Activated CD8-positive, alpha-beta memory T cell treated with anti-CD3 and anti-CD28 coated beads for 36 hours (primary cell): Measurements from ENCODE around the gene NSUN5. TPM values are rescaled to one million over a fixed set of nuclear protein-coding genes. Genes with fewer than 3 reads are reported as not detected.
"Not testable (repeated sequence)": the region's sequence is repeated elsewhere in the genome, so short reads cannot be mapped to it uniquely, and the experiment has no call there.

Experiments
- CTCF ChIA-PET: fragments of 350-600 bp; sonication (Branson Sonifier 250); formaldehyde crosslinking; loops from one replicate; lab custom pipeline; 2021; ENCODE audit warnings: antibody characterized with exemption; lab: Charles Lee
- POLR2A ChIA-PET: fragments of 350-600 bp; sonication (Branson Sonifier 250); formaldehyde crosslinking; loops from one replicate; lab custom pipeline; 2021; ENCODE audit warnings: antibody characterized with exemption; lab: Charles Lee
- total RNA-seq, 2 experiments: library from RNA; stranded (reverse); gene quantifications; one replicate each; pipeline ENCODE4 v1.2.3, GENCODE V29; 2021

The NSUN5 gene
- total RNA-seq, 2 experiments from 2014 or later = 64.2 to 68.0 TPM

- CTCF ChIA-PET = no interaction called here
- POLR2A ChIA-PET = no interaction called here
Observed at GRCh38 chr7:73328696-73329095, 20.1 kb upstream of the NSUN5 start.

- CTCF ChIA-PET = interaction anchor here (0.7 kb wide), 1 partner anchor 125 kb away, joined by 3 read pairs; no protein-coding TSS in a partner anchor
- POLR2A ChIA-PET = not testable (repeated sequence)
Observed at GRCh38 chr7:73327922-73328321, 19.3 kb upstream of the NSUN5 start, which contains the start of the genes FKBP6 and TRIM50. Gene FKBP6, plus strand, starts transcription at chr7:73328161. Its CDS starts 268 bp downstream, at chr7:73328429. Gene TRIM50, minus strand, starts transcription at chr7:73328082. Its CDS starts 3,295 bp downstream, at chr7:73324787.

- POLR2A ChIA-PET = not testable (repeated sequence)
- CTCF ChIA-PET = interaction anchor here (0.7 to 1.2 kb wide), 2 partner anchors 125 to 279 kb away, joined by 3 to 4 read pairs; no protein-coding TSS in a partner anchor
Observed at GRCh38 chr7:73327449-73327848, 18.8 kb upstream of the NSUN5 start.

- CTCF ChIA-PET = interaction anchor here (1.4 to 2.0 kb wide), 2 partner anchors 9 to 127 kb away, joined by 3 to 11 read pairs; no protein-coding TSS in a partner anchor
- POLR2A ChIA-PET = not testable (repeated sequence)
Observed at GRCh38 chr7:73325424-73325823, 16.8 kb upstream of the NSUN5 start.

- CTCF ChIA-PET = interaction anchor here (1.0 to 2.0 kb wide), 4 partner anchors 13 to 128 kb away, joined by 3 to 11 read pairs (median 4); no protein-coding TSS in a partner anchor
- POLR2A ChIA-PET = not testable (repeated sequence)
Observed at GRCh38 chr7:73324081-73324845, 15.6 kb upstream of the NSUN5 start.

- CTCF ChIA-PET = interaction anchor here (1.0 to 2.0 kb wide), 4 partner anchors 12 to 128 kb away, joined by 3 to 11 read pairs (median 4); no protein-coding TSS in a partner anchor
- POLR2A ChIA-PET = not testable (repeated sequence)
Observed at GRCh38 chr7:73323434-73324080, 14.9 kb upstream of the NSUN5 start.

GRCh38 chr7:73320009-73320408 lies 11.4 kb upstream of the NSUN5 start:
- POLR2A ChIA-PET, CTCF ChIA-PET: not testable (repeated sequence)

GRCh38 chr7:73319541-73319940 lies 10.9 kb upstream of the NSUN5 start:
- POLR2A ChIA-PET = not testable (repeated sequence)
- CTCF ChIA-PET = interaction anchor here (1.0 kb wide), 1 partner anchor 12 kb away, joined by 3 read pairs; no protein-coding TSS in a partner anchor

- POLR2A ChIA-PET = not testable (repeated sequence)
- CTCF ChIA-PET = interaction anchor here (1.0 kb wide), 1 partner anchor 13 kb away, joined by 3 read pairs; no protein-coding TSS in a partner anchor
Observed at GRCh38 chr7:73318656-73319204, 10.1 kb upstream of the NSUN5 start.

GRCh38 chr7:73316521-73316920 lies 7.9 kb upstream of the NSUN5 start:
- ChIA-PET CTCF (interaction anchor here (0.6 kb wide), 1 partner anchor 9 kb away, joined by 3 read pairs; no protein-coding TSS in a partner anchor), POLR2A (no interaction called here)

GRCh38 chr7:73314271-73314670 lies 5.6 kb upstream of the NSUN5 start:
- POLR2A ChIA-PET = no interaction called here
- CTCF ChIA-PET = no interaction called here

GRCh38 chr7:73313521-73313906 lies 4.9 kb upstream of the NSUN5 start:
- ChIA-PET CTCF (no interaction called here), POLR2A (no interaction called here)

GRCh38 chr7:73312831-73313520 lies 4.3 kb upstream of the NSUN5 start:
- POLR2A ChIA-PET = no interaction called here

GRCh38 chr7:73311421-73311820 lies 2.8 kb upstream of the NSUN5 start:
- CTCF ChIA-PET = interaction anchor here (1.2 kb wide), 1 partner anchor 13 kb away, joined by 3 read pairs; no protein-coding TSS in a partner anchor
- POLR2A ChIA-PET = not testable (repeated sequence)

More at GRCh38 chr7:73312831-73313520, 4.3 kb upstream of the NSUN5 start:
- CTCF ChIA-PET = no interaction called here

- CTCF ChIA-PET = no interaction called here
- POLR2A ChIA-PET = no interaction called here
Observed at GRCh38 chr7:73308074-73308664, 457 bp downstream of the NSUN5 start.

GRCh38 chr7:73307436-73307835 lies 1.2 kb downstream of the NSUN5 start:
- POLR2A ChIA-PET = interaction anchor here (0.7 kb wide), 1 partner anchor 184 kb away, joined by 3 read pairs; no protein-coding TSS in a partner anchor
- CTCF ChIA-PET = no interaction called here

GRCh38 chr7:73304612-73305387 lies 3.8 kb downstream of the NSUN5 start:
- POLR2A ChIA-PET, CTCF ChIA-PET: not testable (repeated sequence)

GRCh38 chr7:73304071-73304470 lies 4.6 kb downstream of the NSUN5 start:
- POLR2A ChIA-PET = no interaction called here
- CTCF ChIA-PET = no interaction called here
